ENCODE measurements around the gene EML6.

The EML6 gene

DNA sequence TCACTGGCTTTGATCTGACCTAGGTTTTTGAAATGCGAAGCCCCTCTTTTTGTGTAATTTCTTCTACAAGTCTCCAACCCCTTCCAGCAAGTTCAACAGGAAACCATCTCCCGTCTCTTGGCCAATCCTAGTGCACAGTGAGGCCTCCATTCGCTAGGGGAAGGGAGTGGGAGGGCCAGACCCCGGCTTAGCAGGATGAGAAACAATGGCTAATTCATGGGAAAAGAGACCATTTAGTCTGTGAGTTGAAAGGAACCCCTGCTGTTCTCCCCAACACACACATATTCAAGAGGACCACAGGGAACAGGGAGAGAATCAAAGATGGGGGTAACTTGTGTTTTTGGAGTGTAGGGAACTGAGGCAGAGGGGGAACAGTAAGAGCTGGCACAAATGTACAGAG, 243.8 kb downstream of the EML6 start:
- Histone ChIP-seq H3K4me1 (ENCODE audit: insufficient read depth, low read length) (peaks cover 8% of the 10 kb centered on the region), H3K27ac (ENCODE audit: low read length) (no peak overlapping the region), H3K4me3 (ENCODE audit: low read length) (no peak overlapping the region), H3K36me3 (ENCODE audit: insufficient read depth, low read depth, low read length) (peaks cover 29% of the 10 kb centered on the region), H3K9ac (ENCODE audit: low read depth, low read length) (no peak overlapping the region), H3K27me3 (ENCODE audit: insufficient read depth, low read length) (no peaks in the 10 kb centered on the region), H3K9me3 (ENCODE audit: insufficient read depth, low read depth, low read length) (no peaks in the 10 kb centered on the region)

DNA sequence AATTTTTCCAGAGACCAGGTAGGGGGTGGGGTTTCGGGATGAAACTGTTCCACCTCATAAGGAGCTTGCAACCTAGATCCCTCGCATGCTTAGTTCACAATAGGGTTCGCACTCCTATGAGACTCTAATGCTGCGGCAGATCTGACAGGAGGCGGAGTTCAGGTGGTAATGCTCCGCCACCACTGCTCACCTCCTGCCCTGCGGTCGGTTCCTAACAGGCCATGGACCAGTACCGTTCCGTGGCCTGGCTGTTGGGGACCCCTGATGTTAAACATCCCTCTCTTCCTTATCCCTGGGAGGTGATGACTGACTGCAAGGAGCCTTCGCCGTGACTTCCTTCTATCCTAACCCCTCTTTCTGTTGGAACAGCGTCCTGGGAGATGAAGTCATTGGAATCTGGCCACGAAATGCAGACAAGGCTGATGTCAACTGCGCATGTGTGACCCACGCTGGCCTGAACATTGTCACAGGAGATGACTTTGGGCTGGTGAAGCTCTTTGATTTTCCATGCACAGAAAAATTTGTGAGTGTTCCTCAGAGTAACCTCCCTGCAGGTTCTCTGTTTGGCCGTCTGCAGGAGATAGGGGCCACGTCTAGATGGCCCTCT, 244.4 kb downstream of the EML6 start:
- H3K9ac ChIP-seq (ENCODE audit: low read depth, low read length), result no peak overlapping the region
- peaks cover 34% of the 10 kb centered on the region for H3K36me3 ChIP-seq (ENCODE audit: insufficient read depth, low read depth, low read length)
- H3K4me3 ChIP-seq (ENCODE audit: low read length), result no peak overlapping the region
- H3K9me3 ChIP-seq (ENCODE audit: insufficient read depth, low read depth, low read length), result no peaks in the 10 kb centered on the region
- H3K27me3 ChIP-seq (ENCODE audit: insufficient read depth, low read length), result no peaks in the 10 kb centered on the region
- H3K27ac ChIP-seq (ENCODE audit: low read length), result no peak overlapping the region
- peaks cover 8% of the 10 kb centered on the region for H3K4me1 ChIP-seq (ENCODE audit: insufficient read depth, low read length)

DNA sequence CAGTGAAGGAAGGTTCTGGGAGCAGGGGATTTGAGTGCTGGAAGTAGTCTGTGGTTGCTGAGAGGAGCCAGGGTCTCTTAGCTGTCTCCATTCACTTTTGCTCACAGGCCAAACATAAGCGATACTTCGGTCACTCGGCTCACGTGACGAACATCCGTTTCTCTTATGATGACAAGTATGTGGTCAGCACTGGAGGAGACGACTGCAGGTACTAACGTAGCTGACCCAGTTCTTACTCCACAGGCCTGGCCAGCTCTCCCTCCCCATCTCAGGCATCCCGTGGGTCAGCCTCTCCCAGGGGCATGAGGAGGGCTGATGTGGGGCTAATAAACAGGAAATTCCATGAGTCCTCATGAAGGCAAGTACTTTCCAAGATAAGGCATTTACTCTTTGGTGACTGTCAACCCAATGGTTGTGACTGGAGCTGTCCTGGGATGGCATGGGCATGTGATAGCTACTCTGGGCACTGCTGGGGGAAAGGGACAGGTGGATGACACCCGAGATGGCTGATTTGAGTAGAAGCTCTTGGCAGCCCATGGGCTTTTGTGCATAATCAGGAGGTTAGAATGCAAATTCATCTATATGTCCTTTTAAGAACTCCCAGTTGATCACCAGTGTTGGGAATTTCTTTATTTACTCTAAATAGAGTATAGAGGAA, 245.2 kb downstream of the EML6 start:
- Histone ChIP-seq H3K9me3 (ENCODE audit: insufficient read depth, low read depth, low read length) (no peaks in the 10 kb centered on the region), H3K27me3 (ENCODE audit: insufficient read depth, low read length) (no peaks in the 10 kb centered on the region), H3K36me3 (ENCODE audit: insufficient read depth, low read depth, low read length) (peaks cover 43% of the 10 kb centered on the region), H3K4me3 (ENCODE audit: low read length) (no peak overlapping the region), H3K27ac (ENCODE audit: low read length) (no peak overlapping the region), H3K9ac (ENCODE audit: low read depth, low read length) (no peak overlapping the region), H3K4me1 (ENCODE audit: insufficient read depth, low read length) (peaks cover 8% of the 10 kb centered on the region)

DNA sequence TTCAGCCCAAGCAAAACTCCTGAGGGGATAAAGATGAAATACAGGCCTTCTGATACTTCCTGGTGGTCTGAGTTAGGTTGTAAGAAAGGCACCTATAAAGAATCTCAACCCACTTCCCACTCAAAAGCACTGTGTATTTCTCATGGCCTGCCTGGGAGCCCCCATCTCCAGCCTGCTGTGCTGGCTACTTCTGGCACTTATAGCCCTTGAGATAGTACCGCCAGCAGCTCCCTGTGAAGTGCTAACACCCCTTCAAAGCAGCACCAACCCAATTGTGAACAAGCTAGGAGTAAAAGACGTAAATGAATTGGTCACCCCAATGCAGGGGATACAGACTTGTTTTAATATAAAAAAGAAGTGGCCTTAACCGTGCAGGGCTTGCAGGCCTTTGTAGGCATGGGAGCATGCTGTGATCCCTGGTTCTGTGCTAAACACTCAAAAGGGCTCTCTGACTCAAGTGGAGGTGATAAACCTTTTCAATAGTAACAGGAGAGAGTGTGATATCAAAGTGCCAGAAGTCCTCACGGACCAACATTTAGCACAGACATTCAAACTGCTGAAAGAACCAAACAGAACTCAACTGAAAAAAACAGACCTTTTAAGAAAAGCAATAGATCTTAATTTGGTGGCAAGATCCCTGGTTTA, 246.0 kb downstream of the EML6 start:
- Histone ChIP-seq H3K27me3 (ENCODE audit: insufficient read depth, low read length) (no peaks in the 10 kb centered on the region), H3K4me1 (ENCODE audit: insufficient read depth, low read length) (peaks cover 8% of the 10 kb centered on the region), H3K36me3 (ENCODE audit: insufficient read depth, low read depth, low read length) (peaks cover 46% of the 10 kb centered on the region), H3K4me3 (ENCODE audit: low read length) (no peak overlapping the region), H3K9me3 (ENCODE audit: insufficient read depth, low read depth, low read length) (no peaks in the 10 kb centered on the region), H3K27ac (ENCODE audit: low read length) (no peak overlapping the region), H3K9ac (ENCODE audit: low read depth, low read length) (no peak overlapping the region)

DNA sequence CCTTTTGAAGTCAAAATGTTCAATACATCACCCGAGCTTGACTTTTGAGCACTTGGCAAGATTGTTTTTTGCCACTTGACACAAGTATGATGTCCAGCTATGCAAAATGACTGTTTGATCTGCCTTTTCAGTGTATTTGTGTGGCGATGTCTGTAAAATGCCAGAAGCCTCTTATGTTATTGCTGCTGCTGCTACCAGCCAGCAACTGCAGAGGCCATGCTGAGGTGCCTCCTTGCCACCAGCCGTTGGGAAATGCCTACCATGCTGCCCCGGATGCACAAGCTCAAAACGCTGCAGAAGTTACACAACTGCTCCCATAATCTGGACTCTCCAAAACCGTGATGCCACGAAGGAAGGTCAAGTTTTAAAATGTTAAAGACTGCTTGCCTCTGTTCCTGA, 246.5 kb downstream of the EML6 start:
- H3K27ac ChIP-seq (ENCODE audit: low read length), result no peak overlapping the region
- H3K36me3 ChIP-seq (ENCODE audit: insufficient read depth, low read depth, low read length), result peaks cover 49% of the 10 kb centered on the region
- H3K4me1 ChIP-seq (ENCODE audit: insufficient read depth, low read length), result peaks cover 8% of the 10 kb centered on the region
- no peaks in the 10 kb centered on the region for H3K27me3 ChIP-seq (ENCODE audit: insufficient read depth, low read length)
- H3K9me3 ChIP-seq (ENCODE audit: insufficient read depth, low read depth, low read length), result no peaks in the 10 kb centered on the region
- no peak overlapping the region for H3K4me3 ChIP-seq (ENCODE audit: low read length)
- H3K9ac ChIP-seq (ENCODE audit: low read depth, low read length), result no peak overlapping the region

DNA sequence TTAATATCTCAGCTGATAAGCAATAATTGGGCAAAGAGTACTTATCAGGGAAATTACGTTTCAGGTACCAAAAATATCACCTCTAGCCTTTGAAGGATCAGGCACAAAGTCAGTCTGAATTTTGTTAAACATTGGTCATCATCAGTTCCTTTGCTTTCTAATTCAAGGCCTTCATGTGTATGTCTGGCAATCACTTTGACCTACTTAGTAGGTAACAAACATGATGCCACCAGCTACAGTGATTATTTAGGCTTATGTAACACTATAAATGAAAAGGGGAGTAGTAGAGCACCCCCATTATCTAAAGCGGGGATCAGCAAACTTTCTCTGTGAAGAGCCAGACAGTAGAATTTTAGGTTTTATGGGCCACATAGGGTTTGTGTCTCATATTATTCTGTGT, 251.7 kb downstream of the EML6 start:
- H3K9ac ChIP-seq (ENCODE audit: low read depth, low read length), result no peak overlapping the region

DNA sequence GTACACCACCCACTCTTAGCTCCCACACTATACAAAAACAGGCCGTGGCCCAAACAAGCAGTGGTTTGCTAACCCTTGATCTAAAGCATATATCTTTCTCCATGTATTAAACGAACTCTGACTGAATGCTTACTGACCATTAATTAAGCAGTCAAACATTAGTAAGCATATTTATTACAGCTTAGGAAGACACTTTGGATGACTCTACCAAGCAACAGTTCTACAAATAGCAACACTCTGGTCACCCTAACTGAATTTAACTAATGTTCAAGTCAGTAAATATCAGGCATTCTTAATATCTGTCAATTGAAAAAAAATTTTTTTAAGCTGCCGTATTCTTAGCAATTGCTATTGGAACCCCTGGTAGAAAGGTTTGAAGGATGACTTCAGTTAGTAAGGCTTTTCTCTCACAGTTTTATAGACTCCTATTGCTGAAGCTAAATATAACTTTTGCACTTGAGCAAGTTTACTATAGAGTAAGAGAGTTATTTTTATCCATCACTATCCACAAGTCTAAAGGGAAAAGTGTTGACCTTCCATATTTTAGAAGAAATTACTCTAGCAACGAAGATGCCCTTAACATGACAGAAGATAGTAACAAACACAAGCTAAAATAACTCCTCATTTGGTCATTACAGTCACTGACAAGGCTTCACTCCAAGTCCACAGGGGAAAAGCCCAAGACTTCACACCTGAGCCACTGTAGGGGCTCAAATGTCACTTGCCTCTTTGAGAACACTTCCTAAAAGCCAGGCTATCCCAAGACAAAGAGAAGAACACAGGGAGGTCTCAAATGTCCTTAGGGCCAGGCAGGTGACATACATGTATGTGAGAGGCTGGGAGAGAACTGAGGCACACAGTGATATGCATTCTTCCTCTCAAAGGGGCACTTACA, 252.4 kb downstream of the EML6 start:
- Histone ChIP-seq H3K27ac (ENCODE audit: low read length) (no peak overlapping the region), H3K36me3 (ENCODE audit: insufficient read depth, low read depth, low read length) (peaks cover 70% of the 10 kb centered on the region), H3K4me1 (ENCODE audit: insufficient read depth, low read length) (no peaks in the 10 kb centered on the region)

More for the DNA sequence above, 251.7 kb downstream of the EML6 start:
- Histone ChIP-seq H3K4me3 (ENCODE audit: low read length) (no peak overlapping the region), H3K27ac (ENCODE audit: low read length) (no peak overlapping the region), H3K9me3 (ENCODE audit: insufficient read depth, low read depth, low read length) (no peaks in the 10 kb centered on the region), H3K36me3 (ENCODE audit: insufficient read depth, low read depth, low read length) (peaks cover 70% of the 10 kb centered on the region), H3K4me1 (ENCODE audit: insufficient read depth, low read length) (no peaks in the 10 kb centered on the region), H3K27me3 (ENCODE audit: insufficient read depth, low read length) (no peaks in the 10 kb centered on the region)

DNA sequence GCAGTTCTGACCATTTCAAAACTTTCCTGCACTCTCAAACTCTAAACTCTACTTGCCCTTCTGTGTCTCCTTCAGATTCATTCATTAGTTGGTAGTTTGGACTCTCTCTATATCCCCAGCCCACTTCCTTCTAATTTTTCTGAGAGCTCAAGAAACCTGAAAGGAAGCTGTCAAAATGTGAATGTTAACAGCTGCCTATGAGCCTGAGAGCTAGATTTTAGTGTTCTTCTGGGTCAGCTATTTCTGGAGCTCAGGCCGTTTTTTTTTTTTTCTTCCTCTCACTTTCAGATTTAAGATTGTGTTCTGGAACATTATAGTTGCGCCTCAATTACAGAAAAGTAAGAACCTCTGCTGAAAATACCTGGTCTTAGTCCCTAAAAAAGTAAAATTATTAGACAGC, 253.7 kb downstream of the EML6 start:
- Histone ChIP-seq H3K9ac (ENCODE audit: low read depth, low read length) (no peak overlapping the region), H3K4me3 (ENCODE audit: low read length) (no peak overlapping the region), H3K9me3 (ENCODE audit: insufficient read depth, low read depth, low read length) (no peaks in the 10 kb centered on the region), H3K27me3 (ENCODE audit: insufficient read depth, low read length) (no peaks in the 10 kb centered on the region), H3K36me3 (ENCODE audit: insufficient read depth, low read depth, low read length) (peaks cover 69% of the 10 kb centered on the region), H3K27ac (ENCODE audit: low read length) (no peak overlapping the region), H3K4me1 (ENCODE audit: insufficient read depth, low read length) (no peaks in the 10 kb centered on the region)

More for the DNA sequence above, 252.4 kb downstream of the EML6 start:
- Histone ChIP-seq H3K27me3 (ENCODE audit: insufficient read depth, low read length) (no peaks in the 10 kb centered on the region), H3K4me3 (ENCODE audit: low read length) (no peak overlapping the region), H3K9ac (ENCODE audit: low read depth, low read length) (no peak overlapping the region), H3K9me3 (ENCODE audit: insufficient read depth, low read depth, low read length) (no peaks in the 10 kb centered on the region)

DNA sequence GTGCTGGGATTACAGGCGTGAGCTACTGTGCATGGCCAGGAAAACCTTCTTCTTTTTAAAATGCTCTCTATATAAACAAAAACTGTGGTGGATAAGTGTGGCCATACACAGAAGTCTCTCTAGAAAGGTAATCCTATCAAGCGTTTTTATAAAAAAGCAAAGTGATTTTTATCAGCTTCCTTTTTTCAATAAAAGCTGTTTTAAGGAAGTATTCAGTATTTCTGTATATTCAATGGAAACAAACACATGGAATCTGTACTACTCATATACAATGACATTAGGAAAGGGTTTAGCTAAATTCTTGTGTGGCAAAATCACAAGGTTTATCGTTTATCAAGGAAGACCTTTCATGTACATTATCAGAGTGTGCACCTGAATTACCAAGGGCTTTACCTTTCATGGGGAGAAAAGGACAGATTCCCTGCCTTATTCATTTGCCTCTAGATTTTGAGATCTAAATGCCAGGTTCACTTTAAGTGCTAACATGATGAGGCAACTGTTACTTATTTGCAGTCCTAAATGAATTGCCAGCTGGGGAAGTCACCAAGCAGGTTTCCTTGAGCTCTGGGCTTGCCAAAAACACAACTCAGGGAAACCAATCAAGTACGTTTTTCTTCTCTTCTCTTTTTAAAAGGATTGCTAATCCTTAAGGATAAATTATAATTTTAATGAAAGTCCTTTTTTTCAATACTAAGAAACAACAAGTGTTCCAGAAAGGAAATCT, 256.0 kb downstream of the EML6 start:
- no peaks in the 10 kb centered on the region for H3K9me3 ChIP-seq (ENCODE audit: insufficient read depth, low read depth, low read length)
- H3K27ac ChIP-seq (ENCODE audit: low read length), result no peak overlapping the region
- H3K9ac ChIP-seq (ENCODE audit: low read depth, low read length), result no peak overlapping the region
- no peaks in the 10 kb centered on the region for H3K27me3 ChIP-seq (ENCODE audit: insufficient read depth, low read length)
- H3K36me3 ChIP-seq (ENCODE audit: insufficient read depth, low read depth, low read length), result peaks cover 72% of the 10 kb centered on the region
- no peak overlapping the region for H3K4me3 ChIP-seq (ENCODE audit: low read length)
- no peaks in the 10 kb centered on the region; the same call in 1 of the 2 replicates for H3K4me1 ChIP-seq (ENCODE audit: insufficient read depth, low read length)

DNA sequence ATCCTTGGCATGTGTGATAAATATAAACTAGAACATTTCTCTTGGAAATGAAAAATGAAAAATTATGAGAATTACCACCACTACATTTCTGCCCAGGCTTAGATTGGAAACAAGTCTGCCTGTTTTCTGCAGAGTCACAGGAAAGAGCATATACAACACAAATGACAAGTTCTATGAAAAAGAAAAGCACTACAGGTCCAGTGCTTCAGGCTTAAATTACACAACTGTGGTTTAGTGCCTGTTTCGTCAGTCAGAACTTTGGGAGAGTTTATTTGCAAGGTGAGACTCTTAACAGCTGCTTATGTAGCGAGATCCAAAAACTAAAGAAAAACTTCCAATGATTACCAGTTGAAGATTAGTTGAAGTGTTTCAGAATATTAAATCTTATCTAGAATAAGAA, 257.9 kb downstream of the EML6 start:
- H3K9me3 ChIP-seq (ENCODE audit: insufficient read depth, low read depth, low read length), result no peaks in the 10 kb centered on the region
- H3K36me3 ChIP-seq (ENCODE audit: insufficient read depth, low read depth, low read length), result peaks cover 76% of the 10 kb centered on the region
- H3K4me1 ChIP-seq (ENCODE audit: insufficient read depth, low read length), result no peaks in the 10 kb centered on the region; the same call in 1 of the 2 replicates
- no peaks in the 10 kb centered on the region for H3K27me3 ChIP-seq (ENCODE audit: insufficient read depth, low read length)
- H3K27ac ChIP-seq (ENCODE audit: low read length), result no peak overlapping the region
- no peak overlapping the region for H3K9ac ChIP-seq (ENCODE audit: low read depth, low read length)
- H3K4me3 ChIP-seq (ENCODE audit: low read length), result no peak overlapping the region

All from iPS-20b (cell line).